HUES6 (cell line): Measurements from ENCODE around the gene C12orf57.

Experiments used
- H3K27ac ChIP-seq: 2 replicates; pipeline ENCODE4 v1.7.0; 2013; ENCODE audit warnings: low read depth, mild to moderate bottlenecking, low read length, inconsistent platforms
- H3K27me3 ChIP-seq: 2 replicates; pipeline ENCODE4 v1.6.1; 2013; ENCODE audit warnings: low read length; ENCODE audit not compliant: control insufficient read depth, insufficient read depth
- H3K36me3 ChIP-seq: 2 replicates; pipeline ENCODE4 v1.6.1; 2013; ENCODE audit warnings: low read length; ENCODE audit not compliant: control insufficient read depth, insufficient read depth
- H3K4me1 ChIP-seq: 2 replicates; pipeline ENCODE4 v1.6.1; 2013; ENCODE audit warnings: low read length; ENCODE audit not compliant: control insufficient read depth, insufficient read depth
- H3K4me3 ChIP-seq: 2 replicates; pipeline ENCODE4 v1.5.1; 2013; ENCODE audit warnings: low read depth, low read length
- H3K9ac ChIP-seq: one replicate; pipeline ENCODE4 v1.6.1; 2013; ENCODE audit warnings: mild to moderate bottlenecking, low read length
- H3K9me3 ChIP-seq: 2 replicates; pipeline ENCODE4 v1.6.1; 2013; ENCODE audit warnings: low read depth, low read length; ENCODE audit not compliant: control insufficient read depth, insufficient read depth

Gene C12orf57

DNA sequence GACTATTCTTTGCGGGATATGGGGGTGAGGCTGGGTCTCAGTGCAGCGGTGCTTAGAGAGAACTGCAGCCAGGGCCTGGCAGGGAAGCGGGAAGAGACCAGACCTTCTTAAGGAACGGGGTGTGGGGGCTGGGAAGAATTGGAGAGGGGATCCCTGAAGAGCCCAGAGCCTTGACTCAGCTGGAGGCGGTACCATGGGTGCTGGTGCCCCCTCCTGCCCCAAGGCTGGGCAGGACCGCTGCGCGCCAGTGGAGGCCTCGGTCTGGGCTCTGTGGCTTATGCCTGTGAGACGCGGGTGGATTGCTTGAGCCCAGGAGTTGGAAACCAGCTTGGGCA, 1.5 kb upstream of the C12orf57 start:
- no peak overlapping the region for H3K4me3 ChIP-seq

DNA sequence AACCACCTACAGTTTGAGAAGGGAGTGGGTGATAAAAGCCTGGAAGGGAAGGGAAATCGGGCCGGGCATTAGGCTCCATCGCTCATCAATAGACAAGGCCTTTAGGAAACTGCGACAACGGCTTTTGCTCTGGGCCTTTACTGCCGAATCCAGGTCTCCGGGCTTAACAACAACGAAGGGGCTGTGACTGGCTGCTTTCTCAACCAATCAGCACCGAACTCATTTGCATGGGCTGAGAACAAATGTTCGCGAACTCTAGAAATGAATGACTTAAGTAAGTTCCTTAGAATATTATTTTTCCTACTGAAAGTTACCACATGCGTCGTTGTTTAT, 467 bp upstream of the C12orf57 start:
- Histone ChIP-seq H3K4me1 (peaks cover 28% of the 10 kb centered on the region), H3K9me3 (no peaks in the 10 kb centered on the region), H3K27me3 (no peaks in the 10 kb centered on the region), H3K27ac (peak overlapping the region; percentile 99), H3K36me3 (peaks cover 26% of the 10 kb centered on the region), H3K4me3 (peak overlapping the region; percentile 84), H3K9ac (peak overlapping the region; percentile 94)

More for the DNA sequence above, 1.5 kb upstream of the C12orf57 start:
- H3K27me3 ChIP-seq = no peaks in the 10 kb centered on the region
- H3K9me3 ChIP-seq = no peaks in the 10 kb centered on the region
- no peak overlapping the region for H3K9ac ChIP-seq
- peaks cover 30% of the 10 kb centered on the region for H3K4me1 ChIP-seq
- peaks cover 26% of the 10 kb centered on the region for H3K36me3 ChIP-seq
- 0 out of 2 replicates have a peak overlapping the region, but pooled peaks have one; percentile 99 for H3K27ac ChIP-seq

DNA sequence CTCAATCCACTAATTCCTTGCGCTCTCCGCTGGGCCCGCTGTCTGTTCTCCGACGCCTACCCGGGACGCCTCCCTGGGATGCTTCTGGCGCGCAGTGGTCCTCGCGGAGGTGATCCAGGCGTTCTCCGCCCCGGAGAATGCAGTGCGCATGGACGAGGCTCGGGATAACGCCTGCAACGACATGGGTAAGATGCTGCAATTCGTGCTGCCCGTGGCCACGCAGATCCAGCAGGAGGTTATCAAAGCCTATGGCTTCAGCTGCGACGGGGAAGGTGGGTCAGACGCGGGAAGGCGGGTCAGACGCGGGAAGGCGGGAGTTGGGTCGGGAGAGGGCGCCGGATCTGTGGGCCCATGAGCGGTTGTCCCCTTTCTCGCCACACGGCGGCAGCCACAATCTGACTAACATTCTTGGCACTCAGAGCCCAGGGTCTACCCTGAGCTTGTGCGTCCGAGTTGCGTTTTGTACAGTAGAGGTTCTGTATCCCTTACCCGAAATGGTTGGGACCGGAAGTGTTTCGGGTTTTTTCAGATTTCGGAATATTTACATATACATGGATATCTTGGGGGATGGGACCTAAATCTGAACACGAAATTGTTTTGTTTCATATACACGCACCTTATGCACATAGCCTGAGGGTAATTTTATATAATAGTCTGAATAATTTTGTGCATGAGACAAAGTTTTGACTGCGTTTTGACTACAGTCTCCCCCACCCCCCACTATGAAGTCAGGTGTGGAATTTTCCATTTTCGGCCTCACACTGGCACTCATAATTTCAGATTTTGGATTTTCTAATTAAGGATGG, 762 bp downstream of the C12orf57 start:
- Histone ChIP-seq H3K4me1 (peaks cover 24% of the 10 kb centered on the region), H3K27me3 (no peaks in the 10 kb centered on the region), H3K9me3 (no peaks in the 10 kb centered on the region), H3K36me3 (peaks cover 18% of the 10 kb centered on the region), H3K27ac (peak overlapping the region; percentile 99), H3K4me3 (peak overlapping the region; percentile 84), H3K9ac (peak overlapping the region; percentile 94)

DNA sequence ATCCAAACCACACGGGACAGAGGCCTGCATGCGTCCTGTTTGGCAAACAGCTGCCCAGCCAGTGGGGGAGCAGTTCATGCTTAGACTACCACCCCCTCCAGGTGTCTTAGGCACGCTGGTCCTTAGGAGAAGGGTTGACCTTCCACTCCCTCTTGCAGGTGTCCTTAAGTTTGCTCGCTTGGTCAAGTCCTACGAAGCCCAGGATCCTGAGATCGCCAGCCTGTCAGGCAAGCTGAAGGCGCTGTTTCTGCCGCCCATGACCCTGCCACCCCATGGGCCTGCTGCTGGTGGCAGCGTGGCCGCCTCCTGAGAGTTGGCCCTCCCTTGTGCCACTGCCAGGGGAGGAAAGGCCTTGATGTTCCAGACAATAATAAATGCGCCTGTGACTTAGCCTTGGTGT, 1.8 kb downstream of the C12orf57 start:
- Histone ChIP-seq H3K9ac (peak overlapping the region; percentile 21), H3K27me3 (no peaks in the 10 kb centered on the region), H3K27ac (no peak overlapping the region), H3K4me1 (peaks cover 24% of the 10 kb centered on the region), H3K36me3 (peaks cover 12% of the 10 kb centered on the region), H3K9me3 (no peaks in the 10 kb centered on the region), H3K4me3 (peak overlapping the region; percentile 84)

DNA sequence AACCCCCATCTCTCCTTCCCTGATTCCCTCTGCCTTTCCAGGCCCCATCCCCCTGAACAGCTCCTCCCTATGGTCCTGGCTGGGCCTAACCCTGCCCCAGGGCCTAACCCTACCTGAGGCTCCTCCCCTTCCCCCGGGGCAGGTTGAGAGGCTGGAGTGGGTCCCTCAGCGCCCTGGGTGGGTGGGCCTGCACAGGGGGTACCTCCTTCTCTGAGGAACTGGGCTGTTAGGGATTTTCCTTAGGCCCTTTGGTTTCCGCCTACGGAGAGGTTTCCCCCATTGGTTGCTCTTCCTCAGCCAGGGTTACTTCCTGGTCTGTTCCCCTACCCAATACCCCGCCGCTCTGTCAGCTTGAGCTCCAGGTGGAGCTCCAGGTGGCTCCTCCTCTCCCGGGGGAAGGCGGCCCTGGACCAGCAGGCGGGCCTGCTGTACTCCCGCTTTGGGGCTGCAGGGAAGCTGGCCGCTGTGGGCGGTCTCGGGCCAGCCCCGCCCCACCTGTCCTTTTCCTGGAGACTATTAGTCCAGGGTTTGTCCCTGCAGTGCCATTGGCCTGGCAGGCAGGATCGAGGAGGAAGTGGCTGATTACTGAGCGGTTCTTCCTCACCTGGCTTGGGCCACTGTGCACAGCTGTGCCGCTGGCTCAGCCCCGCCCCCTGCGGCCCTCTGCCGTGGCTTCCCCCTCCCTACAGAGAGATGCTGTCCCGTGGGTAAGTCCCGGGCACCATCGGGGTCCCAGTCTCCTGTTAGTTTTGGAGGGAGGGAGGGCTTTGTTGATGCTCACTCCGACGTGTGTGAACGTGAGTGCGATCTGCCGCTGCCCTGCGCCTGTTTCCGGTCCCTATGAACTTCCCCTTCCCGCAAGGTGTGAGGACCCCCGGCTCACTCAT, 2.5 kb downstream of the C12orf57 start:
- peak overlapping the region; percentile 84 for H3K4me3 ChIP-seq
- peaks cover 30% of the 10 kb centered on the region for H3K4me1 ChIP-seq
- peaks cover 6% of the 10 kb centered on the region for H3K36me3 ChIP-seq
- H3K27me3 ChIP-seq = no peaks in the 10 kb centered on the region
- no peaks in the 10 kb centered on the region for H3K9me3 ChIP-seq
- H3K9ac ChIP-seq = peak overlapping the region; percentile 57
- H3K27ac ChIP-seq = no peak overlapping the region

GRCh38 chr12:6946920-6947374, 3.1 kb downstream of the C12orf57 start:
- H3K4me1 ChIP-seq = peaks cover 35% of the 10 kb centered on the region
- H3K9ac ChIP-seq = peak overlapping the region; percentile 57
- H3K27me3 ChIP-seq = no peaks in the 10 kb centered on the region
- peak overlapping the region; percentile 84 for H3K4me3 ChIP-seq
- H3K36me3 ChIP-seq = no peaks in the 10 kb centered on the region
- H3K27ac ChIP-seq = no peak overlapping the region
- H3K9me3 ChIP-seq = no peaks in the 10 kb centered on the region

DNA sequence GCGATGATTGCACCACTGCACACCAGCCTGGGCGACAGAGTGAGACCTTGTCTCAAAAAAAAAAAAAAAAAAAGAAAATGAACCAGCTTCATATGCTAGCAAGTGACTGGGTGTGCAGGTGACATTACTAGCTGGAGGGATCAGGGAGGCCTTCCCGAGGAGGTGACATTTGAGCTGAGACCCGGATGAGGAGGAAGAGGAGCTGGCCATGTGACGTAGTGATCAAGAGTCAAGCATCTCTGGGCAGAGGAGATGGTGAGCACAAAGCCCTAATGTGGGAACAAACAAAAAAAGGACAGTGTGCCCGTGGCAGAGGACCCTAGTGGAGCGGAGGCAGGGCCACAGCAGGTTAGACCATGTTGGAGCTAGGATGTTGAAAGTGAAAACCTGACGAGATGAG, 3.8 kb downstream of the C12orf57 start:
- H3K27ac ChIP-seq = no peak overlapping the region
- no peak overlapping the region for H3K9ac ChIP-seq
- H3K4me3 ChIP-seq = no peak overlapping the region
- H3K9me3 ChIP-seq = no peaks in the 10 kb centered on the region
- peaks cover 41% of the 10 kb centered on the region for H3K4me1 ChIP-seq
- H3K27me3 ChIP-seq = no peaks in the 10 kb centered on the region
- H3K36me3 ChIP-seq = no peaks in the 10 kb centered on the region

DNA sequence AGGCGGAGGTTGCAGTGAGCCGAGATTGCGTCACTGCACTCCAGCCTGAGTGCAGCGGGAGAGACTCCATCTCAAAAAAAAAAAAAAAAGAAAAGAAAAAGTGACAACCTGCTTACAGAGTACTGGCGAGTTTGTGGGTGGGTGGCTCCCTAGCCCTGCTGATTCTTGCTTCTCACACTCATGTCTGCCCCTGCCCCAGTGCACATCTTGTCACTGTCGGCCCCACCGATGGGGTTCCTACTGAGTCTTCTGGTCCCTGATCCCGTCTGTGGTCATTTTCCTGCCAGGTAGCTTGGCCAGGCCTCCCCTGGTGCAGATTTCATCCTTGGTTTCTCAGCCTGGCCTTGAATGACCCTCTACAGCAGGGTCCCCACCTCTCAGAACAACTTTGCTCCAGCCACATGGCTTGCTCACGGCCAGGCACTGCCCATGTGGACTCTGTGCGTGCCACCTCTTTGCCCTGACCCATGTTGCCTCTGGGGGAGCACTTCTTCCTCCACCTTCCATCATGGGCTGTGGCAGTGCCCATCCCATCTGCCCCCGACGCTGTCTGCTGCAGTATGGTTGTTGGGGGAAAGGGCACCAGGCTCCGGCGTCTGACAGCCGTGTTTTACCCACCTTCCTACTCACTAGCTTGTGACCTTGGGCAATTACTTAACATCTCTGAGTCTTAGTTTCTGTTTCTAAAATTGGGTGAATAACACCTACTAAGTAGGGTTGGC, 5.2 kb downstream of the C12orf57 start:
- H3K4me3 ChIP-seq = no peak overlapping the region
- no peaks in the 10 kb centered on the region for H3K9me3 ChIP-seq
- H3K4me1 ChIP-seq = peaks cover 46% of the 10 kb centered on the region
- H3K27ac ChIP-seq = no peak overlapping the region
- no peak overlapping the region for H3K9ac ChIP-seq
- no peaks in the 10 kb centered on the region for H3K36me3 ChIP-seq
- no peaks in the 10 kb centered on the region for H3K27me3 ChIP-seq

DNA sequence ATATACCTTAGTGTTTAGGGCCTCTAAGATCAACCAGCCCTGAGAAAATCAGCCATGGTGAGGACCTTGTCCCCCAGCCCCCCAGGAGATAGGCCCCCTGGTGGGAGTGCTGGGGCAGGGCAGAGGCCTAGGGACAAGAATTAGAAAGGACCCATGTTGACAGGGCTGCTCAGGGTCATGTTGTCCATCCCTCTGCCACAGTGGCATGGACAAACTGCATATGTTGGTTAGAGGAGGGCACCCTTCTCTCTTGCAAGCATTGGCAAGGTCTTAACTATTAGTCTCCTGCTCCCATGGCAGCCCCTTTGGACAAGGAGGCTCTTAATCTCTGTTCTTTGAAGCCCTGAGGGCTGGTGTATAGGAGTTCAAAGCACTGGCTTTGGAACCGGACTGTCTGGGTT, 6.6 kb downstream of the C12orf57 start:
- no peaks in the 10 kb centered on the region for H3K27me3 ChIP-seq
- no peak overlapping the region for H3K9ac ChIP-seq
- H3K27ac ChIP-seq = no peak overlapping the region
- H3K9me3 ChIP-seq = no peaks in the 10 kb centered on the region
- H3K4me1 ChIP-seq = peaks cover 39% of the 10 kb centered on the region
- H3K4me3 ChIP-seq = no peak overlapping the region
- no peaks in the 10 kb centered on the region for H3K36me3 ChIP-seq

- Histone ChIP-seq H3K27me3 (no peaks in the 10 kb centered on the region), H3K4me3 (no peak within 1 kb of the TSS), H3K4me1 (peaks cover 33% of the 10 kb centered on the region), H3K9me3 (no peaks in the 10 kb centered on the region), H3K9ac (no peak within 1 kb of the TSS), H3K27ac (no peak within 1 kb of the TSS; the same call in 1 of the 2 replicates), H3K36me3 (no peaks in the 10 kb centered on the region)
Observed at GRCh38 chr12:6950811-6951540, 7.2 kb downstream of the C12orf57 start, which contains the start of gene PTPN6. Gene PTPN6, plus strand, starts transcription at chr12:6951356. Its CDS starts 157 bp downstream, at chr12:6951513.
